ACHN (cell line): Measurements from ENCODE around the gene ATXN2L.
"Not testable (repeated sequence)": the region's sequence is repeated elsewhere in the genome, so short reads cannot be mapped to it uniquely, and the experiment has no call there.

Experiments
- DNase-seq: peaks from one replicate; pipeline ENCODE4 v3.0.0-alpha.2; 2015
- in situ Hi-C: cut with HindIII; loops from 2 replicates; pipeline ENCODE4 v1.10.0; 2017; ENCODE audit warnings: low sequenced_read_pairs, low pct_ligation_motif_present, low pct_unique_long_range_greater_than_20kb

ATXN2L gene

GRCh38 chr16:28881565-28881964, 58.8 kb downstream of the ATXN2L start:
- DNase-seq, in situ Hi-C loops: not testable (repeated sequence)

- in situ Hi-C loops: no loop called here
- DNase-seq: no peak
Measured at GRCh38 chr16:28882551-28883160, 59.9 kb downstream of the ATXN2L start.

- DNase-seq: no peak
- in situ Hi-C loops: no loop called here
Measured at GRCh38 chr16:28883221-28883996, 60.6 kb downstream of the ATXN2L start.

- in situ Hi-C loops: no loop called here
Measured at GRCh38 chr16:28884045-28884444, 61.2 kb downstream of the ATXN2L start.

More at GRCh38 chr16:28884045-28884444, 61.2 kb downstream of the ATXN2L start:
- DNase-seq: no peak
